SH-SY5Y (cell line): Measurements from ENCODE around the gene MGST3.

Experiments used
- GATA2 ChIP-seq: IDR thresholded peaks from 2 replicates; pipeline ENCODE4 v1.6.1; 2011; ENCODE audit warnings: mild to moderate bottlenecking, low read depth, low read length
- GATA3 ChIP-seq: IDR thresholded peaks from 2 replicates; pipeline ENCODE4 v1.6.1; 2011; ENCODE audit warnings: low read depth, mild to moderate bottlenecking, low read length, moderate library complexity

DNA sequence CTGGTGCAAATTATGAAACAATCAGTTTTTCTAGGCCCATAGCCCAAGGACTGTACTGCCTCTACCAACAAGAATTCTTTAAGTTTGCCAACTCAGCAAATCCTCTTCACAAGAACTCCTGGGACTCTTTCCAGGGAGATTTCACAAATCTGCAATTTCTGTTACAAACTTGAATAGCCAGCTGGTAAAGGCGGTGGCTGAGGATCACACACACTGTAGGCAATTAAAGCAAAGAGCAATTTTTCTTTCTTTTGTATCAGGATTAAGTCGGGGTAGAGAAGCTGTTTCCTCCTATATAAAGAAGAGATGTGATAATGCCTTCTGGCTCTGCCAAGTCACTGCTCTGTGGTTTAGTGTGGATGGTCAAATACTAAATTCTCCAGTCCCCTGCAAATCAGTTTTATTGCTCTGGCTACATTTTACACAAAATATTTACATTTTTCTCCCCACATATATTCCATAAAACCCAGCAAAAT lies 65.6 kb downstream of the MGST3 start:
- TF ChIP-seq GATA3 (no peak), GATA2 (no peak)
